Hepatocyte (in vitro differentiated cells): ENCODE results near the gene KLK8. TPM values are rescaled to one million over a fixed set of nuclear protein-coding genes. Genes with fewer than 3 reads are reported as not detected.

Source experiments
- DNase-seq: peaks from one replicate; pipeline ENCODE4 v3.0.0-alpha.2; 2016; ENCODE audit warnings: low spot score
- H2AFZ ChIP-seq: fragments of 200-600 bp; sonication (generic); 2 replicates; pipeline ENCODE4 v1.6.0; 2016; ENCODE audit warnings: antibody characterized with exemption, mild to moderate bottlenecking
- H3K27ac ChIP-seq: fragments of 200-600 bp; sonication (generic); 2 replicates; pipeline ENCODE4 v1.5.1; 2016; ENCODE audit warnings: mild to moderate bottlenecking
- H3K27me3 ChIP-seq: fragments of 200-600 bp; sonication (generic); 2 replicates; pipeline ENCODE4 v1.6.1; 2016
- H3K36me3 ChIP-seq: fragments of 200-600 bp; sonication (generic); replicated peaks from 2 replicates; pipeline ENCODE4 v1.5.1; 2016; ENCODE audit warnings: low read depth; ENCODE audit not compliant: insufficient read depth
- H3K4me1 ChIP-seq: fragments of 200-600 bp; sonication (generic); 2 replicates; pipeline ENCODE4 v1.5.1; 2016; ENCODE audit warnings: mild to moderate bottlenecking, moderate library complexity; ENCODE audit not compliant: insufficient read depth
- H3K4me2 ChIP-seq: fragments of 200-600 bp; sonication (generic); 2 replicates; pipeline ENCODE4 v1.6.0; 2016
- H3K4me3 ChIP-seq: fragments of 200-600 bp; sonication (generic); 2 replicates; pipeline ENCODE4 v1.5.1; 2016; ENCODE audit warnings: mild to moderate bottlenecking
- H3K79me2 ChIP-seq: fragments of 200-600 bp; sonication (generic); 2 replicates; pipeline ENCODE4 v1.6.0; 2017; ENCODE audit warnings: mild to moderate bottlenecking
- H3K9me2 ChIP-seq: fragments of 200-600 bp; sonication (generic); replicated peaks from 2 replicates; pipeline ENCODE4 v1.6.0; 2017; ENCODE audit warnings: mild to moderate bottlenecking; ENCODE audit not compliant: insufficient read depth
- H3K9me3 ChIP-seq: fragments of 200-600 bp; sonication (generic); 2 replicates; pipeline ENCODE4 v1.5.1; 2016; ENCODE audit warnings: low read depth, mild to moderate bottlenecking
- H4K20me1 ChIP-seq: fragments of 200-600 bp; sonication (generic); 2 replicates; pipeline ENCODE4 v1.6.0; 2016; ENCODE audit warnings: mild to moderate bottlenecking; ENCODE audit not compliant: insufficient read depth, poor library complexity, severe bottlenecking
- EZH2 ChIP-seq: fragments of 200-600 bp; sonication (generic); IDR thresholded peaks from 2 replicates; pipeline ENCODE4 v1.6.1; 2016; ENCODE audit warnings: antibody characterized with exemption, mild to moderate bottlenecking, borderline replicate concordance
- EZH2phosphoT487 ChIP-seq: fragments of 200-600 bp; sonication (generic); IDR thresholded peaks from one replicate; pipeline ENCODE4 v1.6.1; 2018; ENCODE audit warnings: antibody characterized with exemption, mild to moderate bottlenecking, low read depth, moderate library complexity; ENCODE audit not compliant: unreplicated experiment, severe bottlenecking
- WGBS: methylation state at CpG from one replicate; pipeline ENCODE4 v1.1.6; 2016; ENCODE audit warnings: low lambda C conversion rate; ENCODE audit errors: missing lambda C conversion rate; 5-methylcytosine and 5-hydroxymethylcytosine counted together
- polyA plus RNA-seq: library from polyadenylated mRNA; unstranded; fragments of >200 nt; fragmentation: Nextera tagmentation; extraction: Ambion mirVana; gene quantifications from 2 replicates; pipeline ENCODE4 v1.2.1, GENCODE V29; 2016
- total RNA-seq: library from RNA; depleted of rRNA; stranded (reverse); fragments of >200 nt; gene quantifications from 2 replicates; pipeline ENCODE4 v1.2.3, GENCODE V29; 2014
- TF ChIP-seq, protein P1 (sequence below): fragments of 200-600 bp; sonication (generic); IDR thresholded peaks from 2 replicates; pipeline ENCODE4 v1.5.1; 2016; ENCODE audit warnings: antibody characterized with exemption, mild to moderate bottlenecking; ENCODE audit not compliant: poor library complexity

The KLK8 gene
- total and polyA plus RNA-seq, 2 experiments from 2014 or later, result 0.87 to 5.4 TPM

DNA sequence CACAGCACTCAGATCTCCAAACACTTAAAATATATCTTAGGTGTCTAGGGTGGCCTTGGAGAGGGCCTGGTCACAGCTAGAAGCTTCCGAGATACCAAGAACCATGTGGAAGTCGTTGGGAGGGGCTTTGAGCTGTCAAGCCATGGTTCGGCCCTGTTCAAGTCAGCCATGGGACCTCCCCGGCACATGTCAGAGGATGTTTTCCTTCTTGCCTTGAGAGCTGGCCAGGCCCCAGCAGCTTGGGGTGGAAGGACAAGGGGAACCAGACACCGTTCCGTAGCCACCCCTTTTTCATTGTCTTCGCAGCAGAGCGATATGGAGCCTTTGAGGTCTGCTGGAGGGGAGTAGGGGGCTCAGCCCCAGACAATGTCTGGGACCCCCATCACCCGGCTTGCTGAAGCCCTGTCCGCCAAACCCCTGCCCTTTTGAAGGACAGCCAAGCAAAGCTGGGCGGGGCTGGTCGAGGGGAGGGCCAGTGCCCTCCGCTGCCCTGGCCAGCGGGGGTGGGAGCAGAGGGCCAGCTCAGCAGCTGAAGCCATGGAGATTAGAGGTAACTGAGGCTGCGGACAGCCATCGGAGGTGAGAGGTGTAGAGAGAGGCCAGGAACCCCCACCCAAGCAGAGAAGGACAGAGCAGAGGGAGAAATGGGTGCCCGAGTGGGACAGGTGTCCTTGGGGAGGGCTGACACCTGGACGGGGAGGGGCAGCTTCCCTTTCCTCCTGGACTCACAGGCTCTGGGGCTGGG is 24.6 kb upstream of the KLK8 start:
- 85% methylated on average over 17 of the region's 18 CpGs for WGBS
- DNase-seq, result no peak
- no peak overlapping the region for H3K4me3 ChIP-seq

DNA sequence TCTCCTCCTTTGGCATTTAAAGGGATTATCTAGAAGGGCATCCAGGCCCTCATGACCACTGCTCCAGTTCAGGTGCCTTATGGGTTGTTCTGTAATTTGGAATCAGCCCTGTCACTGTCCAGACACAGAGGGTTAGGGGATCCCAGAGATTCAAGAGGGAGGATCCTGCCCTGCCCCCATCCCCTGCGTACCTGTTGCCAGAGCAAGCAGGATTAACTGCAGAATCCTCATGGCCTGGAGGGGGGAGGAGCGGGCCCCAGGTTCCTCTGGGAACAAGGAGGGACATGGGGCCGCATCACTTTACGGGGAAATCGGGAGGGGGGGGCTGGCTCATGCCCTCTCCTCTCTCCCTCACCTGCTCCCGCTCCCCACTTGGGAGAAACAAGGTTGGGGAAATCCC is 24.0 kb upstream of the KLK8 start:
- Histone ChIP-seq H3K36me3 (no peaks in the 10 kb centered on the region), H3K27me3 (peaks cover 2% of the 10 kb centered on the region), H3K9me3 (no peaks in the 10 kb centered on the region), H3K4me2 (no peak overlapping the region), H3K4me1 (no peaks in the 10 kb centered on the region), H3K79me2 (no peaks in the 10 kb centered on the region), H3K27ac (no peak overlapping the region), H3K9me2 (no peaks in the 10 kb centered on the region), H4K20me1 (no peaks in the 10 kb centered on the region), H3K4me3 (no peak overlapping the region), H2AFZ (no peak overlapping the region)
- TF ChIP-seq, protein P1, sequence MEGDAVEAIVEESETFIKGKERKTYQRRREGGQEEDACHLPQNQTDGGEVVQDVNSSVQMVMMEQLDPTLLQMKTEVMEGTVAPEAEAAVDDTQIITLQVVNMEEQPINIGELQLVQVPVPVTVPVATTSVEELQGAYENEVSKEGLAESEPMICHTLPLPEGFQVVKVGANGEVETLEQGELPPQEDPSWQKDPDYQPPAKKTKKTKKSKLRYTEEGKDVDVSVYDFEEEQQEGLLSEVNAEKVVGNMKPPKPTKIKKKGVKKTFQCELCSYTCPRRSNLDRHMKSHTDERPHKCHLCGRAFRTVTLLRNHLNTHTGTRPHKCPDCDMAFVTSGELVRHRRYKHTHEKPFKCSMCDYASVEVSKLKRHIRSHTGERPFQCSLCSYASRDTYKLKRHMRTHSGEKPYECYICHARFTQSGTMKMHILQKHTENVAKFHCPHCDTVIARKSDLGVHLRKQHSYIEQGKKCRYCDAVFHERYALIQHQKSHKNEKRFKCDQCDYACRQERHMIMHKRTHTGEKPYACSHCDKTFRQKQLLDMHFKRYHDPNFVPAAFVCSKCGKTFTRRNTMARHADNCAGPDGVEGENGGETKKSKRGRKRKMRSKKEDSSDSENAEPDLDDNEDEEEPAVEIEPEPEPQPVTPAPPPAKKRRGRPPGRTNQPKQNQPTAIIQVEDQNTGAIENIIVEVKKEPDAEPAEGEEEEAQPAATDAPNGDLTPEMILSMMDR, result no peak
- TF ChIP-seq EZH2, result no peak
- TF ChIP-seq EZH2phosphoT487, result no peak
- 90% methylated on average over 6 of the region's 6 CpGs for WGBS
- no peak for DNase-seq

More for the DNA sequence above, 24.6 kb upstream of the KLK8 start:
- H2AFZ ChIP-seq, result no peak overlapping the region
- peaks cover 2% of the 10 kb centered on the region for H3K27me3 ChIP-seq
- H3K36me3 ChIP-seq, result no peaks in the 10 kb centered on the region
- H3K4me1 ChIP-seq, result no peaks in the 10 kb centered on the region
- TF ChIP-seq EZH2 (no peak), EZH2phosphoT487 (no peak)
- TF ChIP-seq, protein P1, result no peak
- H4K20me1 ChIP-seq, result no peaks in the 10 kb centered on the region
- H3K79me2 ChIP-seq, result no peaks in the 10 kb centered on the region
- no peak overlapping the region for H3K4me2 ChIP-seq
- no peak overlapping the region for H3K27ac ChIP-seq
- no peaks in the 10 kb centered on the region for H3K9me2 ChIP-seq
- H3K9me3 ChIP-seq, result no peaks in the 10 kb centered on the region

DNA sequence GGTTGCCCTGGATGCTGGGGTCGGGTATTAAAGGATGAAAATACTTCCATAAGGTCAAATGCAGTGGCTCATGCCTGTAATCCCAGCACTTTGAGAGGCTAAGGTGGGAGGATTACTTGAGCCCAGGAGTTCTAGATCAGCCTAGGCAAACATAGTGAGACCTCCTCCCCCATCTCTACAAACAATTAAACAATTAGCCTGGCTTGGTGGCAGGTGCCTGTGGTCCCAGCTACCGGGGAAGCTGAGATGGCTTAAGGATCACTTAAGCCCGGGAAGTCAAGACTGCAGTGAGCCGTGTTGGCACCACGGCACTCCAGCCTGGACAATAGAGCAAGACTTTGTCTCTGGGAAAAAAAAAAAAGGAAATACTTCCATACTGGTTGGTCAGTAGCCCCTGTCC is 23.5 kb upstream of the KLK8 start:
- no peak overlapping the region for H3K4me2 ChIP-seq
- H3K4me3 ChIP-seq, result no peak overlapping the region
- H4K20me1 ChIP-seq, result no peaks in the 10 kb centered on the region
- WGBS, result 34% methylated on average over 5 of the region's 5 CpGs
- H3K9me3 ChIP-seq, result no peaks in the 10 kb centered on the region
- no peaks in the 10 kb centered on the region for H3K36me3 ChIP-seq
- H3K9me2 ChIP-seq, result no peaks in the 10 kb centered on the region
- H3K4me1 ChIP-seq, result no peaks in the 10 kb centered on the region
- H3K27me3 ChIP-seq, result peaks cover 7% of the 10 kb centered on the region
- no peaks in the 10 kb centered on the region for H3K79me2 ChIP-seq
- TF ChIP-seq EZH2 (no peak), EZH2phosphoT487 (no peak)
- TF ChIP-seq, protein P1, result no peak
- H3K27ac ChIP-seq, result no peak overlapping the region
- H2AFZ ChIP-seq, result no peak overlapping the region
- no peak for DNase-seq
